Heart left ventricle (tissue), 16 donors: ENCODE results near the gene GALNT2. TPM values are rescaled to one million over a fixed set of nuclear protein-coding genes. Genes with fewer than 3 reads are reported as not detected.

Source experiments
- ATAC-seq, 4 donors: fragments of 200-7000 bp; cut with Tn5 transposase; one replicate each; pipeline ENCODE4 v1.9.1; 2020 to 2022; ENCODE audit warnings: moderate library complexity in 4 of 4, mild to moderate bottlenecking in 3 of 4, moderate number of reproducible peaks in 1 of 4
- DNase-seq, 5 donors: peaks; one replicate each; pipeline ENCODE4 v3.0.0-alpha.2; 2020
- H3K27ac ChIP-seq, 12 donors: fragments of 200-600 bp; sonication (generic) in 4 of 12; one replicate each; pipeline versions ENCODE4 v1.5.0 to v1.8.0; 2016 to 2022; ENCODE audit warnings: mild to moderate bottlenecking in 2 of 12
- H3K27me3 ChIP-seq, 9 donors: fragments of 200-600 bp; sonication (generic) in 2 of 9; one replicate each; pipeline versions ENCODE4 v1.5.1 to v1.8.0; 2016 to 2022; ENCODE audit warnings: mild to moderate bottlenecking in 3 of 9
- H3K36me3 ChIP-seq, 9 donors: fragments of 200-600 bp; sonication (generic) in 2 of 9; one replicate each; pipeline versions ENCODE4 v1.5.0 to v1.8.0; 2018 to 2022; ENCODE audit warnings: mild to moderate bottlenecking in 2 of 9
- H3K4me1 ChIP-seq, 12 donors: fragments of 200-600 bp; sonication (generic) in 4 of 12; one replicate each; pipeline versions ENCODE4 v1.5.0 to v1.8.0; 2016 to 2022; ENCODE audit warnings: mild to moderate bottlenecking in 3 of 12
- H3K4me3 ChIP-seq, 12 donors: fragments of 200-600 bp; sonication (generic) in 4 of 12; one replicate each; pipeline versions ENCODE4 v1.5.0 to v1.8.0; 2017 to 2022; ENCODE audit warnings: mild to moderate bottlenecking in 9 of 12, moderate library complexity in 4 of 12
- H3K9me3 ChIP-seq, 12 donors: fragments of 200-600 bp; sonication (generic) in 4 of 12; one replicate each; pipeline versions ENCODE4 v1.5.0 to v1.8.0; 2016 to 2022; ENCODE audit warnings: mild to moderate bottlenecking in 1 of 12
- POLR2A ChIP-seq, 2 donors: fragments of 450-650 bp; IDR thresholded peaks; one replicate each; pipeline ENCODE4 v1.6.1; 2017; ENCODE audit warnings: antibody characterized with exemption in 2 of 2, mild to moderate bottlenecking in 2 of 2, moderate library complexity in 2 of 2
- WGBS, 4 donors: extraction: QIAGEN DNeasy Blood & Tissue Kit in 2 of 4; methylation state at CpG; one replicate each; pipeline versions ENCODE4 v1.1.5 to v1.1.7; 2013 to 2018; 5-methylcytosine and 5-hydroxymethylcytosine counted together
- intact Hi-C, 10 donors: fragments of 100-400 bp; cut with DNase I; formaldehyde crosslinking; loops; one replicate each; pipeline versions ENCODE4 v1.11.1 to v1.14.2; 2022
- polyA plus RNA-seq, 2 donors: library from polyadenylated mRNA; stranded (reverse); fragments of 200-250 nt; gene quantifications; one replicate each; pipeline ENCODE4 v1.2.3, GENCODE V29; 2013
- total RNA-seq, 9 donors: library from RNA; depleted of rRNA in 2 of 9; stranded (reverse); fragments of >200 nt in 2 of 9; fragmentation: NEBNext Ultra II Directional in 3 of 9; extraction: Animal tissue kit (Norgen Biotek cat#: 25700) in 3 of 9; gene quantifications; one replicate each; pipeline versions ENCODE4 v1.1.0 to v1.2.4, GENCODE V29; 2016 to 2023
- TF ChIP-seq, protein P1 (sequence below), 12 donors: fragments of 200-600 bp; sonication (generic) in 4 of 12; IDR thresholded peaks; one replicate each; pipeline versions ENCODE4 v1.5.0 to v1.8.0; 2018 to 2022; ENCODE audit warnings: antibody characterized with exemption in 12 of 12, mild to moderate bottlenecking in 5 of 12
- donor health status: ischemic (EF 13 %, LVEDD 7.1; RV severe dilation, severe dysfunction).
- donor health status: healthy with polysubstance abuse.
- donor health status: DM: no; HTN: yes; CAD: no.
- donor health status: DM: no; HTN: no; CAD: no.
- donor health status: ischemic (EF 25% LVEDD 6.9; RV normal size, moderate dysfunction).
- donor health status: ischemic (EF 25% LVEDD 5.7; RV mildly dilated, moderate dysfunction).
- donor health status: healthy.
- donor health status: DM: yes; HTN: yes; CAD: no.
- donor health status: ischemic (EF 35%, LVEDD 5.7; RV mildly dilated, moderate dysfunction).
- donor health status: nonischemic (EF 11% LVEDD 7.7; RV severe dilation, severe dysfunction).
- donor health status: DM: yes; HTN: yes; CAD: no.
- donor health status: PGD.
- donor health status: ischemic (EF 29% LVEDD 5.4; RV normal size, mild dysfunction).
- donor health status: nonischemic (EF 23%, LVEDD 6.1; RV moderate dilation, normal function).

GALNT2 gene
- total and polyA plus RNA-seq, 11 donors, result 10.1 to 44.9 (median 31.6) TPM

DNA sequence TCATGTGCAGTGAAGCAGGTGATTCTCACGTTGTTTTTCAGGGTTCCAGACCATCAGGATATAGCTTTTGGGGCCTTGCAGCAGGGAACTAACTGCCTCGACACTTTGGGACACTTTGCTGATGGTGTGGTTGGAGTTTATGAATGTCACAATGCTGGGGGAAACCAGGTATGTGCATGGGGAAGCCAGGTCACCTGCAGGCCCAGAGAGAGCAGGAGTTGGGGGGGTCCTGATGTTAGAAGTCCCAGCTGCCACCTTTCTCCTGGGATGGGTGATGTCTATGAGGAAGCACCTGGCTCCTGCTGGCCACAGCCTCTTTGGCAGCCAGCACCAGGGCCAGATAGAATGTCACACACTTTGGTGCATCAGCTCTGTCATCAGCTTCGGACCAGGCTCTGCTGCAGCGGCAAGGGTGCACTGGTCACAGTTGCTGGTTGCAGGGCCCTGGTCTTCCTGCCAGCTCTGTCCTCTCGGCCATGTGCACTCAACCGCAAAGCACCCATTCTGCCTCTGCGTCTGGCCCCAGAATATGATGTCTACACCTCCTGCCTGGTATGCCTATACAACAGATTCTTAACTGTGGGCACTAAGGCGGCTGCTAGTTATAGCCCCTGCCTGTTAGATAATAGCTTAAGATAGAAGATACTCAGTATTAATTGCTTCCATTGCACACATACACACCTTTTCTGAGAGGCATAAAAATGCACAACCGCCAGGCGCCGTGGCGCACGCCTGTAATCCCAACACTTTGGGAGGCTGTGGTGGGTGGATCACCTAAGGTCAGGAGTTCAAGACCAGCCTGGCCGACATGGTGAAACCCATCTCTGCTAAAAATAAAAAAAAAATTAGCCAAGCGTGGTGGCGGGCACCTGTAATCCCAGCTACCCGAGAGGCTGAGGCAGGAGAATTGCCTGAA lies 198.4 kb downstream of the GALNT2 start:
- no peak for TF ChIP-seq POLR2A (IDR thresholded peaks at IDR 0.05)
- TF ChIP-seq, protein P1, sequence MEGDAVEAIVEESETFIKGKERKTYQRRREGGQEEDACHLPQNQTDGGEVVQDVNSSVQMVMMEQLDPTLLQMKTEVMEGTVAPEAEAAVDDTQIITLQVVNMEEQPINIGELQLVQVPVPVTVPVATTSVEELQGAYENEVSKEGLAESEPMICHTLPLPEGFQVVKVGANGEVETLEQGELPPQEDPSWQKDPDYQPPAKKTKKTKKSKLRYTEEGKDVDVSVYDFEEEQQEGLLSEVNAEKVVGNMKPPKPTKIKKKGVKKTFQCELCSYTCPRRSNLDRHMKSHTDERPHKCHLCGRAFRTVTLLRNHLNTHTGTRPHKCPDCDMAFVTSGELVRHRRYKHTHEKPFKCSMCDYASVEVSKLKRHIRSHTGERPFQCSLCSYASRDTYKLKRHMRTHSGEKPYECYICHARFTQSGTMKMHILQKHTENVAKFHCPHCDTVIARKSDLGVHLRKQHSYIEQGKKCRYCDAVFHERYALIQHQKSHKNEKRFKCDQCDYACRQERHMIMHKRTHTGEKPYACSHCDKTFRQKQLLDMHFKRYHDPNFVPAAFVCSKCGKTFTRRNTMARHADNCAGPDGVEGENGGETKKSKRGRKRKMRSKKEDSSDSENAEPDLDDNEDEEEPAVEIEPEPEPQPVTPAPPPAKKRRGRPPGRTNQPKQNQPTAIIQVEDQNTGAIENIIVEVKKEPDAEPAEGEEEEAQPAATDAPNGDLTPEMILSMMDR (IDR thresholded peaks at IDR 0.05), result no peak
- intact Hi-C loops, result loop anchor here in 4 of 10 donors (5.0 kb wide), 2 partner anchors 48 to 603 kb away; no protein-coding TSS in a partner anchor
- ATAC-seq (no peak), DNase-seq (no peak)
- Histone ChIP-seq H3K27me3 (no peaks in the 10 kb centered on the region), H3K9me3 (no peaks in the 10 kb centered on the region), H3K4me1 (peaks cover 0 to 20% (median 10%) of the 10 kb centered on the region in 12 donors), H3K27ac (no peak overlapping the region), H3K36me3 (peaks cover 0 to 60% (median 45%) of the 10 kb centered on the region in 9 donors), H3K4me3 (no peak overlapping the region)
- 95 to 97% (median 96%) methylated on average over 16 to 17 of the region's 17 CpGs for WGBS, 4 donors

GRCh38 chr1:230266456-230266855 lies 199.4 kb downstream of the GALNT2 start:
- WGBS, 4 donors, result 25 to 45% (median 30%) methylated on average over 2 of the region's 2 CpGs
- Histone ChIP-seq H3K36me3 (peaks cover 0 to 58% (median 43%) of the 10 kb centered on the region in 9 donors), H3K27ac (no peak overlapping the region), H3K4me1 (peaks cover 0 to 30% (median 17%) of the 10 kb centered on the region in 12 donors), H3K9me3 (no peaks in the 10 kb centered on the region), H3K27me3 (no peaks in the 10 kb centered on the region), H3K4me3 (no peak overlapping the region)
- intact Hi-C loops, result loop anchor here in 4 of 10 donors (5.0 kb wide), 2 partner anchors 49 to 604 kb away; no protein-coding TSS in a partner anchor
- no peak for DNase-seq
- no peak for TF ChIP-seq POLR2A (IDR thresholded peaks at IDR 0.05)
- TF ChIP-seq, protein P1 (IDR thresholded peaks at IDR 0.05), result no peak
- no peak for ATAC-seq

DNA sequence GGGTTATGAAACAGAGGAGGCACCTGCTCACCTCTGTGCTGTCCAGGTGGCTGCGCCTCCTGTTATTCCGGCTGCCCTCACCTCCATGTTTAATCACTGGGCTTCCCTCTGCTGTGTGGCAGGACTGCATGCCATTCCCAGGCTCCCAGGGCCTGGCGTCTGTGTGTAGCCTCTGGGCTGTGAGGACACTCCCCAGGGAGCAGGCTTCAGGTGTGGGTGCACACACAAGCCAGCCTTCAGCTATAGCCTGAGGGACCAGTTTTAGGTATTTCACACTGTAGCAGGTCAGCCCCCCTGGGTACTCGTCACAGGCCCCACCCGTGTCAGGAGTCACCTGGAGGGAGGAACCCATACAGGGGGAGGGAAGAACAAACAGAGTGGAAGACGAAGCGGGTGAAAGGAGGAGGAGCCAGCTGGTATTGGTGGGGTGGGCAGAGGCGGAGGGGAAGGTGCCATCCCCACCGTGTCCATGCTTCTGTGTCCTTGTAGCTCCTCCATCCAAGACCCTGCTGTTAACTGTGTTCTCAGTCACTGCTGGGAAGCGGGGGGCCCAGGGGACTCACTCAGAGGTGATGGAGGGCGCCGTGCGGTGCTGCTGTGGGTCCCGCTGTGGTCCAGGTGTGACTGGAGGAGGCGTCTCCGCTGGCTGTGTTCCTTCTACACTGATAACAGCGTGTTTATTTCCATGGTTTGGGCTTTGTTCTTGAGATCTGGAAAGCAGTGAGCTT lies 200.5 kb downstream of the GALNT2 start:
- Histone ChIP-seq H3K27me3 (no peaks in the 10 kb centered on the region), H3K4me3 (no peak overlapping the region), H3K36me3 (peaks cover 0 to 49% (median 36%) of the 10 kb centered on the region in 9 donors), H3K27ac (no peak overlapping the region), H3K4me1 (peaks cover 0 to 30% (median 17%) of the 10 kb centered on the region in 12 donors), H3K9me3 (no peaks in the 10 kb centered on the region)
- intact Hi-C loops, result loop anchor here in 4 of 10 donors (5.0 kb wide), 2 partner anchors 50 to 605 kb away; no protein-coding TSS in a partner anchor
- no peak for DNase-seq
- WGBS, 4 donors, result 91 to 93% (median 93%) methylated on average over 14 to 17 of the region's 17 CpGs
- TF ChIP-seq, protein P1 (IDR thresholded peaks at IDR 0.05), result no peak
- TF ChIP-seq POLR2A (IDR thresholded peaks at IDR 0.05), result no peak
- no peak for ATAC-seq
